Cerebellar nuclear complex (tissue), 1 donor: ENCODE measurements around the gene RAC3.

Experiments
- DNase-seq, 2 experiments: peaks; one replicate each; lab custom pipeline; 2025; lab: John Stamatoyannopoulos, UW

Gene RAC3

DNA sequence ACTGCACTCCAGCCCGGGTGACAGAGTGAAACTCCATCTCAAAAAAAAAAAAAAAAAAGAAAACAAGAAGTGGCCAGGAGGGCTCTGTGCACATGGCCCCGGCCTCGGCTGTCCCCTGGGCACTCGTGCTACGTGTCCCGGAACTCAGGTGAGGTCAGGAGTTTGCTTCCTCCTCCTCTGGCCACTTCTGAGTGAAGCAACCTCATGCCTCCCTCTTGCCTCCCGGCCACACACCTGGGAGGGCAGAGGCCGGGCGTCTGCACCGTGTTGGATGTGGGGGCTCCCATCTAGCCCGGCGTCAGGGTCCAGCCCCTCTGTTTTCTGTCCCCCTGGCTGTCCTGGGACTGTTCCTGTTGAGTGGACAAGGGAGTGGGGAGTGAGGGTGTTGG, 31.9 kb upstream of the RAC3 start:
- DNase-seq, result no peak

DNA sequence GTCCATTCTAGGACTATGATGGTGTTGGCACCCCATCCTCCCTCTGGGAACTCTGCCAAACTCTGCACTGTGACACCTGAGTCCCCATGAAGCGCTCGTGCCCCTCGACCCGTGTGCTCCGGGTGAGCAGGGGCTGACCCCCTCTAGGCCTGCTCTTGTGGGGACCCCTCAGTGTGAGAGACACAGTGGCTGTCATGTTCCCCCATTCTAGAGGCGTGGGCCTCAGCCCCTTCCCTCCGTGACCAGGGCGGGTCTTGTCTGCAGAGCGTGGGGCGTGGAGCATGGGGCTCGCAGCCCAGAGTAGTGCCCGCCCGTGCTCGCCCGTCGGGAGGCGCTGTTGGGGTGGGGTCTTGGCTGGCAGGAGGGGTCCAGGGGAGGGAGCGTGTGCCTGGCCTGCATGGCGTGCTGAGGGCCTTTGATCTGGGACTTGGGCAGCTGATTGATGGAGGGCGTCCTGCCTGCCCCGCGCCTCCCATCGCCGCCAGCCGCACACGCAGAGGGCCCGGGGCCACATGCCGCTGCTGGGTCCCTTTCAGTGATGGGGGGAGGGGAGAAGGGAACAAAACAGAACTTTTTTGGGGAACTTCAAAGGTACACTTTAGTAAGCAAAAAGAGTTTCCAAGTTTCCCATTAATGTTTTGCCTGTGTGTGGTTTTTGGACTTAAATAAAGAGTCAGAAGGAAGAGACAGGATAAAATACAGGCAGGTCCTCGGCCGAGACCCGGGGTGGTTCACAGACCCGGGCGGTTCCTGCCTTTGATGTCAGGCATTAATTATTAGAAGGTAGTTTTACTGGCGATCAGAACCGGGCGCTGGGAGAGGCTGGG, 31.3 kb upstream of the RAC3 start:
- no peak for DNase-seq

DNA sequence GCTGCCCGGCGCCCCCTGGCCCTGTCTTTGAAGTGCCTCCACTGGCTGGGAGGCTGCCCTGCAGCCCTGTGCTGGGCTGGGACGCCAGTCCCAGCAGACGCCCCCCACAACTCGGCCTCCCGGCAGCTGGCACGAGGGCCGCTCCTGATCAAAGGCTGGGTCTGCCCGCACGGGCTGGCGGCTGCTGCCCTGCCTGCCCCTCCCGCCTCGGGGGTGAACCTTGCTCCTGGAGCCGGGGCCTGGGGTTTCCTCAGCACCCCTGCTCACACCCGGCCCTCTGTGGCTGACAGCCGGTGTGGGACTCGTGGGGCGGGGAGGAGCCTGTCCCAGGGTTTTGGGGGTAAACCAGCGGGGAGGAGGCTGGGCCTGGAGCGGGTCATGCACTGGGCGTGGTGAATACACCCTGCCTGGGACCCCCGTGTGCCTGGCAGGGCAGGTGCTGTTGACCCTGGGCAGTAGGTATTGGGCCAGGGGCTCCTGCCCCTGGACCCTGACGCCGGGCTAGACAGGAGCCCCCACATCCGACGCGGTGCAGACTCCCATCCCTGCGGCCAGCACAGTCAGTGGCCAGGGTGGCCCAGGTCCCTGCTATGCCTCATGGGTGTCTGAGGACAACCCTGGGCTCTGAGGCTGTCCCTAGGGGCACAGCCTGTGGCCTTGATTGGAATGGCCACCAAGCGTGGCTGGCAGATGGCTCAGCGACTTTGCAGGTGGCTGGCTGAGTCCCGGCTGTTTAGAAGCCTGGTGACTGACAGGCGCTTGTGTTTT, 30.5 kb upstream of the RAC3 start:
- no peak for DNase-seq

DNA sequence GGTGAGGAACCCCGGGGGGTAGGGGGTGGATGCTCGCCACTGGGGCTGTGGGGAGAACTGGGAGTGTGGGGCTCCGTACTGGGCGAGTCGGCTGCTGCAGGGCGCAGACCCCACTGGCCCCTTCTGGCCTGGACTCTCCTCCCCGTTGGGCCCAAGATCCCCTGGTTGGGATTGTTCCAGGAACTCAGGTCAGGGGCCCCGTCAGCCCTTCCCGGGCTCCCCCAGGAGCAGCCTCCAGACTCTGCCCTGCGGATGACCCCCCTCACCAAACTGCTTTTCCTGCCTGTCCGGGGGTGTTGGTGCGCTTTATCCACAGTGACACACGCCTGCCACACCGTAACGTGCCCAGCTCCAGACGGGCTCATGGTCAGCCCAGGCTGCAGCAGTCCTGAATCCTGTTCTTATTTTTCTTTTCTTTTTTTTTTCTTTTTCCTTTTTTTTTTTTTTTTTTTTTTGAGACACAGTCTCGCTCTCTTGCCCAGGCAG, 29.9 kb upstream of the RAC3 start:
- DNase-seq, result no peak

DNA sequence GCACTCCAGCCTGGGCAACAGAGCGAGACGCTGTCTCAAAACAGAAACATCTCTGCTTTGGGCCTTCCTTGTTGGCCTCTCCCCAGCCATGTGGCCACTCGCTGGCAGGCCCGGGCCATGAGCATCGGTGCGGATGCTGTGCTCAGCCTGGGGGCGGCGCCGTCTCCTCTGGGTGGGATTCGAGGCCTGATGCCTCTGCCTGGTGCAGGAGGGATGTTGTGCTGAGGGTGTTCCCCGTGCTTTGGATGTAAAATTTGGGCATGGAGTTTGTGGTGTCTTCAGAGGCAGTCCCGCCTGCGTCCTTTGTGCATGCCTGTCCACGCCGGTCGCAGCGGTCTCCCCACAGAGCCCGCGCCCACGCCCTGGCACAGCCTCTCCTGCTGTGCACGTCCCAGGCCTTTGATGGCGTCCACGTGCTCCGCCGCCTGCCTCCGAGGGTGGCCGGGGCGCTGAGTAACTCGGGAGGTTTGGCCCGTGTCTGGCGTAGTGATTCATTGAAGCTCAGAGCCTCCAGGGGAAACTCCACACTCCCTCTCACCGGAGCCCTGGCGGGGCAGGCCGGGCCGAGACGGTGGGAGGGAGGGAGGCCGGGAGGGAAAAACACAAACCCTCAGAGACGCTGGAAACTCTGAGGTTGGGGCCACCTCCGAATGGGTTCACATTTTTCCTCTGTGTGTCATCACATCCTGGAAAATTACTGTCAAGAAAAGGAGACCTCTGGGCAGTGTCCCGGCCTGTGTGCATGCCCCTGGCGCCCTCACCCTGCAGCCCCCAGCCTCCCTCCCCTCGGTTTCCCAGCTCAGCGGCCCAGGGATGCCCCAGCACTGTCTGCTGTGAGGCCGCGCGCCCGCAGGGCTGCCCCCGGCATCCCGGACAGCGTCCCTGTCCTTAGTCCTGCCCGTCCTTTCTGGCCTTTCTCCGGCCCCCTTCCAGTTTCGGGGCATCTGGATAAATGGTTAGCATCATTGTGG, 27.8 kb upstream of the RAC3 start:
- no peak for DNase-seq

DNA sequence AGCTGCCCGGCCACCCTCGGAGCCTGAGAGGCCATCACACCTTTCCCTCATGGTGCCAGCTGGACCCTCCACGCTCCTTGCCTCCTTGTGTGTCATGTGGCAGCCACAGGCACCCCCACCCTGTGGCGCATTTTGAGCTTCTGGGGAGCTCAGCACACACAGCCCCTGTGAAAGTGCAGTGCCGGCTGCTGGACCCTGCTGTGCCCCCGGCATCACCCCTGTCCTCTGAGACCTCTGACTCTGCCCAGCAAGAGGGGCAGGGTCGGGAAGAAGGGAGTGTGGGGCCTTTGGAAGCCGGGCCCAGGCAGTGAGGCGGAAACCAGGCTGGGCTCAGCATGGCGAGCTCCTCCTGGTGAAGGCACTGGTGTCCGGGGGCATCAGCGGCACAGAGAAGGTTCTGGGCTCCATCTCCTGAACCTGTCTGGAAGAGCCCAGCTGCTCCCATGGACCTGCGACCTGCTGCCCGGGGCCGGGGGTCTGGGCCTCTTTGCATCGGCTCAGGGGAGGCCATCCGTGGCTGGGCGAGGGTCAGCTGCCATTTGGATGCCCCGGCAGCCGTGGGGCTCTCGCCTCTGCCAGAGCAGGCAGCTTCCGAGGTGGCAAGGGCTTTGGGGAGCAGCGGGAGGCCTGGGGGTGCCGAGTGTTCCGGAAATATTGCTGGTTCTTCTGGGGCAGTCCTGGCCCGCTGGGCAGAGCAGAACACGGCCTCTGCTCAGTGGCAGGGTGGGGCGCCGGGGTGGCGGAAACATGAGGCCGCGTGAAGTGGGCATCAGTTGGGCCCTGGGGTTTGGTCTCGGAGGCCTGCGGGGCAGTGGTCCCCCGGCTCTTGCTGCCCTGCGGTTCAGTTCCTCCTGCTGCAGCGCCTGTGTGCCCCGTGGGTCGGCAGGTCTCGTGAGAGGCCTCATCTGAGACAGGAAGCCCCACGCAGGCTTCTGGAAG, 26.7 kb upstream of the RAC3 start:
- no peak for DNase-seq

DNA sequence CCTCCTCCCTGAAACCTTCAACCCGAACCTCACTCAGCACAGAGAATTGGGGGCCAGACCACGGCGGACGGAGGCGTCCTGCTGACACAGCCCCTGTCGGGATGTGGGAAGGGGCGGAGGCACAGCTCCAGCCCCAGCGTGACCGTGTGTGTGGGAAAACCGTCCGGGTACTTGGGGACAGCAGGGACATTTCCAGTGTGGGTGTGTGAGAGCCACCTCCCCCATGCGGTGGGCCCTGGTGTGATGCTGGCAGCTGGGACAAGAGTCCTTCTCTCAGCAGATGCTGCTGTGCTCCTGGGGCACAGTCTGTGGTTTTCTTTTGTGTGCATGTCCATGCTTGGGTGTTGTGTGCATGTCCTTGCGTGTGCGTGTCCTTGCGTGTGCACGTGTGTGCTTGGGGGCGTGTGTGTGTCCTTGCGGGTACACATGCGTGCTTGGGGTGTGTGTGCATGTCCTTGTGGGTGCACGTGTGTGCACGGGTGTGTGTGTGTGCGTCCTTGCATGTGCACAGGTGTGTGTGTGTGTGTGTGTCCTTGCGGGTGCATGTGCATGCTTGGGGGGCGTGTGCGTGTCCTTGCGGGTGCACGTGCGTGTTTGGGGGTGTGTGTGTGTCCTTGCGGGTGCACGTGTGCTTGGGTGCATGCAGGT, 25.7 kb upstream of the RAC3 start:
- DNase-seq, result no peak

DNA sequence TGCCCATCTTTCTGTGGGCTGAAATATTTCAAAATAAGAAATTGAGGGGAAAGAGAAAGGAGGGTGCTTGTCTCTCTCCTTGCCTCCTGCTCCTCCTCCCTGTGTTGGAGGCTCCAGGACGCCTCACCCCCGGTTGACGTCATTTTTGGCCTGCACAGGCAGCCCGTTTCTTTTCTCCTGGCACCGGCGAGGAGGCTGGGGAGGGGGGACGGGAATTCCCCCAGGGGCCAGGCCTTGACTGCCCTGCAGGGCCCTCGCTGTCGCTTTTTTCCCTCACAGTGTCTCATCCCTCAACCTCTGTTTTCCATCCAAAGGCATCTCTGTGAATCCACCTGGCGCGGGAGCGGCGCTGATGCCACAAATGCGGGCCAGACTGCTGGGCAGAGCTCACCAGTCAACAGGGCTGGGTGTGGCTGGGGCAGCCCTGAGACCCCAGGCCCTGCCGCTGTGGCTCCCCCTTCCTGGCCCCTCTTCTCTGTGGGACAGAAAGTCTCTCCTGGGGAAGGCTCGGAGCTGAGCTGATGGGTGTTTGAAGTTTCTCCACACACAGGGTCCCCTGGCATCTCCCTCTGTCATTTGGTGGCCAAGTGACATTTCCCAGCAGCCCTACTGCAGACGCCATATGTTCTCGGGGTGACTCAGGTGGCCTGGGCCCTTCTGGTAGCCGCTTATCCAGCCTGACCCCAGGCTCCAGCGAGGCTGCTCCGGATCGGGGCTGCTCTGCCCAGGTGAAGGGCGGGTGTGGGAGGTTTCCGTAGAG, 24.8 kb upstream of the RAC3 start:
- DNase-seq, result peak in 1 of 2 experiments; percentile 71

DNA sequence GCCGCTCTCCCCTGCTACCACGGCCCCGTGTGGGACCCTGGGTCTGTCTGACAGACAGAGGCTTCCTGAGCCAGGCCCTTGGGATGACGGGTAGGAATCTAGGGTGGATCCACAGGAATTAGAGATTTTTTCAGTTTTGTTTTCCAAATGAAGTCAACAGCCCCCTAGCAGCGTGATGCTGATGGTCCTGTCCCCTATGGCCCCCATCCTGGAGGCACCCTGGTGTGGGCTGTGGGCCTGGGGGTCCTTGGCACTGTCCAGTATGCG, 24.3 kb upstream of the RAC3 start:
- DNase-seq, result no peak

DNA sequence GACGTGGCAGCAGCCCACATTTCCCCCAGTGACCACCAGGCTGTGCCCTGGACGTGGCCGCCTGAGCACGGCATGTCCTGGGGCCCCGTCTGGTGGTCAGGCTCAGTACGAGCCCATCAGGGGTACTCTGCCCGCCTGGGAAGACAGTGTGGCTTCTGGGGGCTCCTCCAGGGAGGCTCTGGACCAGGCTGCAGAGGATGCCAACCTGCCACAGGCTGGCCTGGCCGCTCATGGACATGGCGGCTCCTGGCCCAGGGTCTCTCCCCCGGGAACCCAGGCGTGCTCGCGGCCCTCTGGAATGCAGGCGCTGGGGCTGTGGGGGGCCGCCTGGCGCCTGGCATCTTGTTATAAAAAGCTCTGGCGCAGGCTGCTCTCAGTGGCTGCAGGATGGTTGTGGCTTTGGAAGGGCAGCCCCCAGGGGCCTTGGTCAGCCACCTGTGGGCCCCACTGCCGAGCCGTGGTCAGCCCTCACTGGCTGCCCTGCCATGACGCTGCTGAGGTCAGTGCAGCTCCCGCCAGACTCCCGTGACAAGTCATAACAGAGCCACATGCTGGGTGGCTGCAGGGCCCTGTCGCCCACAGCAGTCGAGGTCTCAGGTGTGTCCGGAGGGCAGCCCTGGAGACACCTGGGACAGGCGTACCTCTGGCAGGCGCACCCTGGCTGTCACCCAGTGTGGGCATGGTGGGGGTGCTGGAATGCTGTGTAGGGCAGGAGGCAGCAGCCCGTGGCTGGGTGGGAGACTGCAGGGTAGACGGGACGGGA, 23.8 kb upstream of the RAC3 start:
- DNase-seq, result no peak

DNA sequence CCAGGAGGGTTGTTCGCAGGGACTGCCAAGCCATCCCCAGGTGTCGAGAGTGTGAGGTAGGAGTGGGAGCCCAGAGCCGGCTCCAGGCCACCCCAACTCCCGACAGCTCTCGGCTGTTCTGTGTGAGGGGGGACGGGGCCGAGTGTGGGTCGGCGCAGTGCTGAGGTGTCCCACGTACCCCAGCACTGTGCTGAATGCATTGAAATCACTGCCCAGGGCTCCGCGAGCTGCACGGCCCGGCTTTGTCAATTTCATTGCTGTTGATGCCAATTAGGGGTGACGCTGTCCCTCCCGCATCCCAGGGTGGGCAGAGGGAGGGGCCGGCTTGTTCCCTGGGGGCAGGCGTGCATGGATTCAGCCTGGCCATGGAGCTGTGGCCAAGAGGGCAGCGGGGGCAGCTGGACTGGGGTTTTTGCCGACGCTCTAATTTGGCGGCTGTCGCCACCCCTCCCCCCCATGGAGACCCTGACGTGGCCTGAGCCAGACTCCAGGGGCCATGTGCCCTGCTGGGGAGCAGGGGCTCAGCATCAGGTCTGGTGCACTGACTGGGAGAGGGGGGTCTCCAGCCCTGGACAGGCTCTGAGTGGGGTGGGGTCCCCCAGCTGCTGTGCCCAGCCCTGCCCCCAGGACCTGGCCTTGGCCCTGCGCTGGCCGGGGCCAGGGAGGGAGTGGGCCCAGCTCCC, 23.1 kb upstream of the RAC3 start:
- no peak for DNase-seq

DNA sequence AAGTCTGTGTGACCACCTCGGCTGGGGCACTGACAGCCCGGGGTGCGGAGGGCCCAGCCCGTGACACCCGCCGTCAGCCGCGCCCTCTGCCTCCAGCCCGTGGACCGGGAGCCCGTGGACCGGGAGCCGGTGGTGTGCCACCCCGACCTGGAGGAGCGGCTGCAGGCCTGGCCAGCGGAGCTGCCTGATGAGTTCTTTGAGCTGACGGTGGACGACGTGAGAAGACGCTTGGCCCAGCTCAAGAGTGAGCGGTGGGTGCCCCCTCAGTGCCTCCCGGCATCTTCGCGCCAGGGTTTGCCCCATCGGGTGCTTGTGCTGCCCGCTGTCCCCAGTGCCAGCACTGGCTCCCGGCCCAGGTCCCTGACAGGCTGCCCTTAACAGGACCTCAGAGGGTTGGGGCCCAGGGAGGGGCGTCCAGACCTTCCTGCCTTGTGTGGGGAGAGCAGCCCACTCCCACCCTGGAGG, 22.5 kb upstream of the RAC3 start:
- DNase-seq, result no peak

DNA sequence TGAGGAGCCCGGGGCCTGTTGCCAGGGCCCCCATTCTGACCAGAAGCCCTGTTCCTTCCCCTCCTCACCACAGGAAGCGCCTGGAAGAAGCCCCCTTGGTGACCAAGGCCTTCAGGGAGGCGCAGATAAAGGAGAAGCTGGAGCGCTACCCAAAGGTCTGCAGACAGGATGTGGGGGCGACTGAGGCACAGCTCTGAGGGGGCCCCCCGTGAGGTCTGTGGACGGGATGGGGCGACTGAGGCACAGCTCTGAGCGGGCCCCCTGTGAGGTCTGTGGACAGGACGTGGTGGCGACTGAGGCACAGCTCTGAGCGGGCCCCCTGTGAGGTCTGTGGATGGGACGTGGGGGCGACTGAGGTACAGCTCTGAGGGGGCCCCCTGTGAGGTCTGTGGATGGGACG, 22.1 kb upstream of the RAC3 start:
- no peak for DNase-seq

DNA sequence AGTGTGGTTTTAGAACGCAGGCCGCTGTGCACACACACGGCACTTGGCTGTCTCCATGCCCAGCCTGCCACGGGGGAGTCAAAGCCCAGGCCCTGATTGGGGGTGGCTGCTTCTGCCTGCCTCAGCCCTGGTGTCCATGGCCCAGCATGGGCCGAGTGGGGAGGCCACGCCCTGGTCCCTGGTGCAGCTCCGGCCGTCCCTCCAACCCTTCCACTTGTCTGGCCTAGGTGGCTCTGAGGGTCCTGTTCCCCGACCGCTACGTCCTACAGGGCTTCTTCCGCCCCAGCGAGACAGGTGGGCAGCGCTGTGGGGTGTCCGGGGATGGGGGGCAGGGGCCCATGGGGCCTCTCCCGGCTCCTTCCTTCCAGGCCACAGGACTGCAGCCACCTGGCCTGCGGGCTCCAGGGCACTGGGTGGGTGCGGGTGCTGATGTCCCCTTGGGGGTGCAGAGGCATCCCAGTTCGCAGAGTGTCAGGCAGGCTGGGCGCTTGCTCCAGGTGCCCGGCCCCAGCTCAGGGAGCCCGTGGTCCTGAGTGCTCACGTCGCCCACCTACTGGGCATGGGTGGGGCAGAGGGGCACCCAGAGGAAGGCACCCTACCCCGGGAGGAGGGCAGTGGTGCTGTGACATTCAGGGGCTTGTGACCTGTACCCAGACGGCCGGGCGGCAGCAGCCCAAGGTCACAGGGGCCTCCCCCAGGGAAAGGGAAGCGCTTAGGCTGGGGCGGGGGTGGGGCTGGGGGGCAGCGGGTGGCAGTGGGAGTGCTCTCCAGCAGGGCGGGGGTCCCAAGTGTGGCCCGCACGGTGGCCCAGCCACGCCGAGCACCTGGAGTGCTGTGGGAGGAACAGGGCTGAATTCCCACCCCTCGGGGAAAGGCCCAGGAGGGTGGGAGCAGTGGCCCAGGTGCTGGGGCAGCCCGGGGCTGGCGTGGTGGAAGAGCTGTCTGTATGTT, 20.6 kb upstream of the RAC3 start:
- DNase-seq, result no peak

DNA sequence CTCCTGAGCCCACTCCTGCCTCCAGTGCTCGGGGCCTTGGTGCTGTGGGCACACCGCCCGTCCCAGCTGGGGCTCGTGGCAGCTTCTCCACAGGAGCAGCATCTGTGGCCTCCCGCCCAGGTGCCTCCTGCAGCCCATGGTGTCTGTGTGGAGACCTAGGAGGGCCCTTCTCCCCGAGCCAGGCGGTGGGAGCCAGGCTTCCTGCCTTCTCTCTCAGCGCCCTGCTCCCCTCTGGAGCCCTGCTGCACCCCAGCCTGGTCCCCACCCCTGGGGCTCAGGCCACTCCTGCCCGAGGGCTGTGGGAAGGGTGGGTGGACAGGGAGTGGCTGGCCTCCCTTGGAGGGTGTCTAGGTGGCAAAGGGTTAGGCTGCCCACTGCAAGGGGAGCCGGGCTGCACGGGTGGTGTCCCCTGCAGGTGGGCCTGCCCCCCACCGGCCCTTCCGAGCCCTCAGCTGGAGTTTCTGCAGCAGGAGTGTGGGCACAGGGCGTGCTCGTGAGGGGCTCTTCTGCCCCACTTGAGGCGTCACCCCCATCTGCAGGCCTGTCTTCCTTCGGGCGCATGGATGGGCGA, 19.8 kb upstream of the RAC3 start:
- no peak for DNase-seq

DNA sequence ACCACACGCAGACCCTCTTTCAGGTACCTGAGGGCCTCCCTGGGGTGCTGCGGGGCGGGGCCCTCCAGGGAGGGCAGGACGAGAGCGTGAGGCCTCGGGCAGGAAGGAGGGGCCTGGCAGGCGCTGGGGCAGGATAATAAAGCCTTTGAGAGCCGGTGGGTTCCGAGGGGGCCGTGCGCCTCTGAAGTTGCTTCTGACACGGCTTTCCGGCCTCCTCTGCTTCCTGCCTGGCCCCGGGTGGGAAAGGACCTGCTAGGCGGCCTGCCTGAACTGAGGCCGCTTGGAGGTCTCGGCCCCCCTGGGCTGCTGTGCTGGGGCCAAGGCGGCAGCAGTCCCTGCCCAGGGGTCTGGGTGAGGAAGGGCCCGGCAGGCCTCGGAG, 19.2 kb upstream of the RAC3 start:
- DNase-seq, result no peak
